PFSK-1 (cell line): ENCODE data around the gene CLPTM1L.

Experiments used
- FOXP2 ChIP-seq: optimal IDR thresholded peaks from 2 replicates; pipeline ENCODE3; 2011; ENCODE audit warnings: borderline replicate concordance, control low read depth, inconsistent platforms; ENCODE audit not compliant: insufficient read depth; ENCODE audit errors: extremely low read length, extremely low read depth
- POLR2AphosphoS5 ChIP-seq: IDR thresholded peaks from 2 replicates; pipeline ENCODE4 v1.6.1; 2012; ENCODE audit warnings: low read depth, mild to moderate bottlenecking, control low read depth, low read length, moderate library complexity
- REST ChIP-seq, 2 experiments: IDR thresholded peaks; 2 replicates each; pipeline versions ENCODE4 v1.6.1 to v1.8.0; 2011 to 2012; ENCODE audit warnings: low read depth in 2 of 2, low read length in 2 of 2, control low read depth in 1 of 2, inconsistent platforms in 1 of 2, mild to moderate bottlenecking in 1 of 2, moderate library complexity in 1 of 2; ENCODE audit not compliant: insufficient read depth in 1 of 2
- SIN3A ChIP-seq: IDR thresholded peaks from 2 replicates; pipeline ENCODE4 v1.6.1; 2012; ENCODE audit warnings: mild to moderate bottlenecking, low read length, moderate library complexity, borderline replicate concordance; ENCODE audit not compliant: insufficient read depth
- TAF1 ChIP-seq: IDR thresholded peaks from 2 replicates; pipeline ENCODE4 v1.6.1; 2012; ENCODE audit warnings: low read length, control low read depth, borderline replicate concordance; ENCODE audit not compliant: insufficient read depth

GRCh38 chr5:1298723-1299510, 46.0 kb downstream of the CLPTM1L start:
- TF ChIP-seq POLR2AphosphoS5, result no peak
- no peak for TF ChIP-seq SIN3A
- no peak for TF ChIP-seq REST (IDR thresholded peaks at IDR 0.05; ENCODE audit: insufficient read depth in 1 of 2, low read depth in 2 of 2, low read length in 2 of 2)
- no peak for TF ChIP-seq TAF1
- TF ChIP-seq FOXP2, result no peak
